HG03060 (cell line): Measurements from ENCODE around the gene SPTB.
"Not testable (repeated sequence)": the region's sequence is repeated elsewhere in the genome, so short reads cannot be mapped to it uniquely, and the experiment has no call there.

ENCODE experiments used
- ATAC-seq: cut with Tn5 transposase; IDR thresholded peaks from one replicate; pipeline ENCODE4 v1.9.1; 2021; ENCODE audit warnings: low read depth, moderate number of reproducible peaks; ENCODE audit not compliant: unreplicated experiment

SPTB gene

DNA sequence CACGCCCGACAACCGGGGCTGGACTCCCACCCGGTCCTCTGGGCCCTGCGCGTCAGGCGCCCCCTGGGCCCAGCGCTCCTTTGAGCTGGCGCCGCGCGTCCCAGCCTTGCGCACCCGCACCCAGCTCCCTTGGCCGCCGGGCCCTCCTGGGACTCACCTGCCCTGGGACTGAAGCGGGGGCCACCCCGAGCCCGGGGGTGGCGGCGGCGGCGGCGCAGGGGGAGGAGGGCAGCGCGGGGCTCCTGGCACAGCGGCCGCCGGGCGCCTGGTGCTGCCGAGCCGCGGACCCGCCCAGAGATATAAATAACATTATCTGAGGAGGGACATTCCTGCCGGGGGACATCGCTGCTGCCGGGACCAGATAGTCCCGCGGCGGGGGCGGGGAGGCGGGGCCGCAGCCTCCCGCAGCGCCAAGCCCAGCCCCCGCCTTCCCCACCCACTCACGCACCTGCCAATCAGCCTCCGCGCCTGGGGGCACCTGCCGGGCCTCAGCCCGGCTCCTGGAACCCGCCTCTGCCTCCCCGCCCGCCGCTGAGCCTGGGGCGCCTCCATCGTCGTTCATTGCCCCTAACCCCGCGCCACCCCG, at the start of gene SPTB:
SPTB (minus strand) TSS at position 273 of the 586 bp plus-strand sequence. CDS start 56,813 bp downstream, outside the sequence.
- ATAC-seq: no peak

DNA sequence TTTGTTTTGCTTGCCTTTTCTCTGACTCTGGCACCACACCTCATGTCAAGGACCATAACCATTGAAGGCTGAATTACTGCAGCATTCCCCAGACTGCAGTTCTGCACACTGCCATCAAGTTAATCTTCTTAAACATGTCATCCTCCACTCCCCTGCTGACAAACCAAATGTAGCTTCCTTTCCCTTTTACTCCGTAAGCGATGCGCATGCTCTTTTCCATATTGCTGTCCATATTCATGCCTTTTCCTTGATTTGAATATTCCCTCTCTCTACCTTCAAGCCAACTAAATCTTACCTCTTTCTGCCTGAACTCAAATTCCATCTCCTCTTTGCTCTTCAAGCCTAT, 49.3 kb upstream of the SPTB start:
- ATAC-seq: no peak

DNA sequence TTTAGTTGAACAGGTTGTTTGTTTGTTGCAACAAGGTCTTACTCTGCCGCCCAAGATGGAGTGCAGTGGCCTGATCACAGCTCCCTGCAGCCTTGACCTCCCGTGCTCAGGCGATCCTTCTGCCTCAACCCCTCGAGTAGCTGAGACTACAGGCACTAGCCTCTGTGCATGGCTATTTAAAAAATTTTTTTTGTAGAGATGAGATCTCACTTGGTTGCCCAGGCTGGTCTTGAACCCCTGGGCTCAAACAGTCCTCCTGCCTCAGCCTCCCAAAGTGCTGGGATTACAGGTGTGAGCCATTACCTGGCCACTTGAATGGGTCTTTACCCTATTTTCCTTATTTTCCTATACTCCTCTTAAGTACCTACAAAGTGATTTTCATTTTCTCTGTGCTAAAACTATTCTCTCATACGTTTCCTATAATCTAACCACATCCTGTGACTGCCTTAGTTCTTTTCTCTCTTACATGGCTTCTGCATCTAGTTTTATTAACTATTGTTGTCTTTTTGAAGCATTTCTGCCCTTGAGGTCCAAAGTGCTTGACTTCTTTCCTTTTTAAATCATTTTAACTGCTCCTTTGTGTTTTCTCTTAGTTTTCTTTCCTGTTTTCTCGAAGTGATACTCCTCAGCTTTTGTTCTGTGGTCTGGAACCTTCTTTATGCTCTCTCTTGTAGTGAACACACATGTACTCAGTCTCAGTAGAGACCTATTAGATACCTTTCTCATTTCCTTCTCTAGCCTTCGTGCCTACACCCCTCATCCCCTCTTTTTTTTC, 48.7 kb upstream of the SPTB start:
- peak; percentile 78 for ATAC-seq

- no peak for ATAC-seq
These were observed 47.3 kb upstream of the SPTB start for GRCh38 chr14:64927031-64927430.

GRCh38 chr14:64926398-64926995, 46.8 kb upstream of the SPTB start:
- ATAC-seq: no peak

DNA sequence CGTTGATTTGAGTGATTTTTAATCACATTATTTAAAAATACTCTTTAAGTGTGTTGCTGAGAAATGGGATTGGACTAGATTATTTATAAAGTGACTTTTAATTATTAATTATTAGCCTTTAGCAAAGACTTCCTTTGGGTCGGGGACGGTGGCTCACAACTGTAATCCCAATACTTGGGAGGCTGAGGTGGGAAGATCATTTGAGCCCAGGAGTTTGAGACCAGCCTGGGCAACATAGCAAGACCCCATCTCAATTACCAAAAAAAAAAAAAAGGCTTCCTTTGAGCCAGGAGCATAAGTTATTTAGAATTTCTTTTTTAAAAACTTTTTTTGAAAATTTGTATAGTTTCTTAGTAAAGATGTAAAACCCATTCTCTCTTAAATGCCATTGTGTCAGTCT, 43.3 kb upstream of the SPTB start:
- no peak for ATAC-seq

- ATAC-seq: no peak
These were observed 40.8 kb upstream of the SPTB start for GRCh38 chr14:64920465-64920864.

- ATAC-seq: no peak
These were observed 39.9 kb upstream of the SPTB start for GRCh38 chr14:64919618-64920017.

DNA sequence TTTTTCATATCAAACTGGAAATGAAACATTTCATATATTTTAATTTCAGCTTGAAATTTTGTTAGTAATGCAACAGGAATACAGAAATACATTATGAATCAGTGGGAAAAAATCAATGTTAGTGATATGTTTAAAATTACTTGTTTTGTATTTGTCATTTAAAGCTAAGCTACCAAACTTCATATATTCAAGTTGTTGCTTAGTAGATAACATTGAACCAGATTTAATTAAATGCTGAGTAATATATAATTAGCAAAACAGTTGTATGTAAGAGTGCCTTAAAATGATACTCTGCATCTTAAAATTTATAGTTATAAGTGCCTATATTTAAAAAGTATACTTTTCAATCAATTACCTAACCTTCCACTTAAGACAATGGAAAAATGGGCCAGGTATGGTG, 39.5 kb upstream of the SPTB start:
- ATAC-seq: no peak

DNA sequence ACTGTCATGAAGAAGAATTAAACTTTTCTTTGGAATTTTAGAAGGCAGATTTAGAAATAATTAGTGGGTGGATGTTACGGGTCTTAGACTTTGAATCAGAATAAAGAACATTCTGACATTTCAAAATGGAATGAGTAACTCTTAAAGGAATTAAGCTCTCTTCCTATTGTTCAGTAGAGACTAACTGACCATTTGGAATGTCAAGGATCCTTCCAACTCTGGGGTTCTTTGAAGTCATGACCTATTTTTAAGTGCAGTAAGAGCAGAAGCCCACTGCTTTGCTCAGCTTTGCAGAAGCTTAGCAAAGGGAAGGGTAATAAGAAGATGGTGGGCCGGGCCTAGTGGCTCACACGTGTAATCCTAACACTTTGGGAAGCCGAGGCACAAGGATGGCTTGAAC, 38.5 kb upstream of the SPTB start:
- ATAC-seq: no peak

DNA sequence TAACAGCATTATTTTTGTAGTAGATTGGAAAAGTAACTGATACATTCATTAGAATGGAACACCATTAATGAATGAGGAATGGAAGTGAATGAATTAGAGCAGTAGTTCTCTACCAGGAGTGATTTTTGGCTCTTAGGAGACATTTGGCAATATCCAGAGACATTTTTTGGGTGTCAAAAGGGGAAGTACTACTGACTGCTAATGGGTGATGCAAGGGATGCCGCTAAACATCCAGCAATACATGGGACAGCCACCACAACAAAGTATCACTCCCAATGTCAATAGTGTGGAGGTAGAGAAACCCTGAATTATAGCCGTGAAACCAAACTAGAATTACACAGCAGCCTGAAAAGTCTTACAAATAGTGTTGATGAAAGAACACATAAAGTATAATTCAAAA, 36.1 kb upstream of the SPTB start:
- ATAC-seq: no peak

GRCh38 chr14:64915029-64915424, 35.3 kb upstream of the SPTB start:
- no peak for ATAC-seq

GRCh38 chr14:64914237-64915028, 34.7 kb upstream of the SPTB start, which contains the start of gene CHURC1:
TSS of gene CHURC1 (plus strand) at chr14:64914455. CDS start at chr14:64914496, 41 bp downstream.
- ATAC-seq: peak; percentile 97

- not testable (repeated sequence) for ATAC-seq
These were observed 33.8 kb upstream of the SPTB start for GRCh38 chr14:64913477-64913876.

- ATAC-seq: no peak
These were observed 32.6 kb upstream of the SPTB start for GRCh38 chr14:64912261-64912660.

- no peak for ATAC-seq
These were observed 31.3 kb upstream of the SPTB start for GRCh38 chr14:64910847-64911495.

GRCh38 chr14:64906022-64906421, 26.3 kb upstream of the SPTB start:
- no peak for ATAC-seq

- ATAC-seq: no peak
These were observed 20.3 kb upstream of the SPTB start for GRCh38 chr14:64899958-64900357.

DNA sequence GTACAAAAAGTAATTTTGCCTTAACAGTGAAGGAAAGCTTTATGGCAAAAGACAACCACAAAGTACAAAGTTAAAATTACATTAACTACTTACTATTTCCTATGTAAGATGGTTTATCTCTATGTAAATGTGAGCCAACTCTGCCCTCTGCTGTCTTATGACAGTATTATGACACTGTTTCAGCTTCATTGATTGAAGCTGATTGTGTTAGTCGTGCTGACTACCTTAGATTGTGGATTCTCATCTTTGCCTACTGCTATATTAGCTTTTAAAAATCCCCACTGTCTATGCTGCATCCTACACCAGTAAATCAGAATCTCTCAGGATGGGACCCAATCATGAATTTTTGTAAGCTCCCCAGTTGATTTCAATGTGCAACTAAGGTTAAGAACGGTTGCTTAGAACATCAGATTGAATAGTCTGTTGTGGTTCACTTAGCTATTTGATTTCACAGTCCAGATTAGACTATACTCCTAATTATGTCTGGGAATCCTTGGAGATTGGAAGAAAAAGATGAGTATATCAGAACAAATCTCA, 12.2 kb upstream of the SPTB start:
- no peak for ATAC-seq

DNA sequence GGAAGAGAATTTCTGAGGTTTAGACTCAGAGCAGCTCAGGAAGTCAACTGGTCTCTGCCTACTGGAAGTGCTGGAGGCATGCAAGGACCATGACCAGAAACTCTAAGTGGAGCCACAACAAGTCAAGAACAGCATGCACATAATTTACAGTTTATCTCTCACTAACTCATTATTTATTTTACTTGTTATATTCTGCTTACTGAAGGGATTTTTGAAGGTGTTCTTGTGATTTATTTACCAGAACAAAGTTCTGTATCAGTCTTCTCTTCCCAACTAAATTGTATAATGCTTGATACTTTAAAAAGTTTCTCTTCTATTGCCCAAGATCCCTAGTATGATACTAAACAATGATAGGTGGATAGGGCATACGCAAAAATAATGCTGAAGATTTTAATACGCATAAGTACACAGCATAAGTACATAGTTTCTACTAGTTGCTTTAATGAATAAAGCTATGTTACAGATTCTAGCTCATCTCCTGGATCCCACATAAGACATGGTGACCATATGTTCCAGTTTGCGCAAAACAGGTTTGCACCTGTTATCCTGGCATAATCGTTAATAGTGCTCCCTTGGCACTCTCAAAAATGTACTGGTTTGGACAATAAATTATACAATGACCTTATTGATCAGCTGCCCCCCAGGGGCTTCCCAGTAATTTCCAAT, 11.6 kb upstream of the SPTB start:
- no peak for ATAC-seq
